Thymus (tissue), 11 donors: ENCODE measurements around the gene ALOX5. TPM values are rescaled to one million over a fixed set of nuclear protein-coding genes. Genes with fewer than 3 reads are reported as not detected.
"Not testable (repeated sequence)": the region's sequence is repeated elsewhere in the genome, so short reads cannot be mapped to it uniquely, and the experiment has no call there.

ENCODE experiments used
- DNase-seq, 9 donors: peaks; one replicate each; pipeline ENCODE4 v3.0.0-alpha.2; 2013; ENCODE audit warnings: low spot score in 9 of 9, low read depth in 6 of 9, missing footprints in 1 of 9
- H3K27ac ChIP-seq, 2 donors: one replicate each; pipeline ENCODE4 v1.5.1; 2013; ENCODE audit warnings: control low read depth in 1 of 2, low read depth in 1 of 2, low read length in 1 of 2, mild to moderate bottlenecking in 1 of 2, moderate library complexity in 1 of 2
- H3K27me3 ChIP-seq, 2 donors: one replicate each; pipeline ENCODE4 v1.5.1; 2013; ENCODE audit warnings: low read length in 1 of 2; ENCODE audit not compliant: control insufficient read depth in 2 of 2, insufficient read depth in 1 of 2
- H3K36me3 ChIP-seq, 2 donors: one replicate each; pipeline ENCODE4 v1.5.1; 2013; ENCODE audit warnings: low read length in 1 of 2, mild to moderate bottlenecking in 1 of 2, moderate library complexity in 1 of 2; ENCODE audit not compliant: control insufficient read depth in 2 of 2, insufficient read depth in 2 of 2
- H3K4me1 ChIP-seq, 2 donors: one replicate each; pipeline ENCODE4 v1.5.1; 2013; ENCODE audit warnings: low read length in 2 of 2; ENCODE audit not compliant: control insufficient read depth in 2 of 2, insufficient read depth in 2 of 2
- H3K4me3 ChIP-seq, 2 donors: one replicate each; pipeline ENCODE4 v1.5.1; 2013; ENCODE audit warnings: low read length in 2 of 2, control low read depth in 1 of 2, mild to moderate bottlenecking in 1 of 2
- H3K9me3 ChIP-seq, 2 donors: one replicate each; pipeline ENCODE4 v1.5.1; 2013; ENCODE audit warnings: low read length in 1 of 2, mild to moderate bottlenecking in 1 of 2; ENCODE audit not compliant: control insufficient read depth in 2 of 2, insufficient read depth in 1 of 2
- WGBS: extraction: QIAGEN DNeasy Blood & Tissue Kit; methylation state at CpG from one replicate; pipeline ENCODE4 v1.1.7; 2013; 5-methylcytosine and 5-hydroxymethylcytosine counted together
- polyA plus RNA-seq: library from polyadenylated mRNA; stranded (reverse); fragments of 200-250 nt; gene quantifications from one replicate; pipeline ENCODE4 v1.2.3, GENCODE V29; 2013
- total RNA-seq: library from RNA; stranded (reverse); fragments of 120-200 nt; gene quantifications from one replicate; pipeline ENCODE4 v1.2.4, GENCODE V29; 2013
- donor health status: healthy.

Gene ALOX5
- total and polyA plus RNA-seq, 2 donors: 6.7 to 18.9 TPM

DNA sequence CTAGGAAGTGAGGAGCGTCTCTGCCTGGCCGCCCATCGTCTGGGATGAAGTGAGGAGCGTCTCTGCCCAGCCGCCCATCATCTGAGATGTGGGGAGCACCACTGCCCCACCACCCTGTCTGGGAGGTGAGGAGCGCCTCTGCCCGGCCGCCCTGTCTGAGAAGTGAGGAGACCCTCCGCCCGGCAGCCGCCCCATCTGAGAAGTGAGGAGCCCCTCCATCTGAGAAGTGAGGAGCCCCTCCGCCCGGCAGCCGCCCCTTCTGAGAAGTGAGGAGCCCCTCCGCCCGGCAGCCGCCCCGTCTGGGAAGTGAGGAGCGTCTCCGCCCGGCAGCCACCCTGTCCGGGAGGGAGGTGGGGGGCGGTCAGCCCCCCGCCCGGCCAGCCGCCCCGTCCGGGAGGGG, 17.6 kb downstream of the ALOX5 start:
- not testable (repeated sequence) for DNase-seq, H3K27me3 ChIP-seq, H3K36me3 ChIP-seq, H3K27ac ChIP-seq, H3K4me3 ChIP-seq, H3K4me1 ChIP-seq, H3K9me3 ChIP-seq
- WGBS: 97% methylated on average over 28 of the region's 28 CpGs

DNA sequence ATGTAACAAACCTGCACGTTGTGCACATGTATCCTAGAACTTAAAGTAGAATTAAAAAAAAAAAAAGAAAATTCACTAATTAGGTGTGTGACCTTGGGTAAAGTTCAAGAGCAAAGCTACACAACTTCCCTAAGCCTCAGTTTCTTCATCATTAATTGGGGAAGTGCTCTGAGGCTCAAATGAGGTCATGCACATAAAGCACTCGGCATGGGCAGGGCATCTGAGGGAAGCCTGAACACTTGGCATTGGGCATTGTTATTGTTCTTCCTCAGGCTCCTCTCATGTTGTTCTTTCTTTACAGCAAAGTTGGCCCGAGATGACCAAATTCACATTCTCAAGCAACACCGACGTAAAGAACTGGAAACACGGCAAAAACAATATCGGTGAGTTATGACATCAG, 21.5 kb downstream of the ALOX5 start:
- no peaks in the 10 kb centered on the region for H3K4me1 ChIP-seq
- H3K27me3 ChIP-seq: no peaks in the 10 kb centered on the region
- H3K4me3 ChIP-seq: no peak overlapping the region
- H3K27ac ChIP-seq: no peak overlapping the region
- 98% methylated on average over 7 of the region's 7 CpGs for WGBS
- peaks cover 0 to 4% of the 10 kb centered on the region in 2 donors for H3K9me3 ChIP-seq
- no peak for DNase-seq
- H3K36me3 ChIP-seq: peaks cover 0 to 6% of the 10 kb centered on the region in 2 donors

DNA sequence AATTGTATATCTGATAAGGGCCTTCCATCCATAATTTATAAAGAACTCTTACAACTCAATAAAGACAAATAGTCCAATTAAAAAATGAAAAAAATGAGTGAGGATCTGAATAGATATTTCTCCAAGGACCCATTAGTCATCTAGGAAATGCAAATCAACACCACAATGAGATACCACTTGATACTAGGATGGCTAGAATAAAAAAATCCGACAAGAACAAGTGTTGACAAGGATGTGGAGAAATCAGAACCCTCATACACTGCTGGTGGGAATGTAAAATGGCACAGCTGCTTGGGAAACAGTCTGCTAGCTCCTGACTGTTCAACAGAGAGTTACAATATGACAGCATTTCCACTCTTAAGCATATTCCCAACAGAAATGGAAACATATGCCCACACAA, 24.6 kb downstream of the ALOX5 start:
- H3K27me3 ChIP-seq: no peaks in the 10 kb centered on the region
- peaks cover 0 to 4% of the 10 kb centered on the region in 2 donors for H3K9me3 ChIP-seq
- H3K4me1 ChIP-seq: no peaks in the 10 kb centered on the region
- no peak overlapping the region for H3K4me3 ChIP-seq
- H3K27ac ChIP-seq: no peak overlapping the region
- no peak for DNase-seq
- WGBS: 91% methylated on average over 1 of the region's 1 CpG
- peaks cover 0 to 6% of the 10 kb centered on the region in 2 donors for H3K36me3 ChIP-seq

DNA sequence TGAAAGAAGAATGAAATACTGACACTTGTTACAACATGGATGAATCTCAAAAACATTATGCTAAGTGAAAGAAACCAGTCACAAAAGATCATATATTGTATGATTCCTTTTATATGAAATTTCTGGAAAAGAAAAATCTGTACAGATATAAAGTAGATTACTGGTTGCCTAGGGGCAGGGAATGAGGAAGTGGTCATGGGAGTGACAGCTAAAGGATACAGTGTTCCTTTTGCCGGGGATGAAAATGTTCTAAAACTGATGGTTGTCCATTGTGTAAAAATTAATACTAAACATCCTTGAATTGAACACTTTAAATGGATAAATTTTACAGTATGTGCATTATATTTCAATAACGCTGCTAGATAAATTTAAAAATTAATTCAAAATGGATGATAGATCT, 25.1 kb downstream of the ALOX5 start:
- Histone ChIP-seq H3K9me3 (peaks cover 0 to 4% of the 10 kb centered on the region in 2 donors), H3K4me3 (no peak overlapping the region), H3K36me3 (peaks cover 0 to 6% of the 10 kb centered on the region in 2 donors), H3K4me1 (no peaks in the 10 kb centered on the region), H3K27me3 (no peaks in the 10 kb centered on the region), H3K27ac (no peak overlapping the region)
- no peak for DNase-seq
- WGBS: 73% methylated on average over 2 of the region's 2 CpGs

DNA sequence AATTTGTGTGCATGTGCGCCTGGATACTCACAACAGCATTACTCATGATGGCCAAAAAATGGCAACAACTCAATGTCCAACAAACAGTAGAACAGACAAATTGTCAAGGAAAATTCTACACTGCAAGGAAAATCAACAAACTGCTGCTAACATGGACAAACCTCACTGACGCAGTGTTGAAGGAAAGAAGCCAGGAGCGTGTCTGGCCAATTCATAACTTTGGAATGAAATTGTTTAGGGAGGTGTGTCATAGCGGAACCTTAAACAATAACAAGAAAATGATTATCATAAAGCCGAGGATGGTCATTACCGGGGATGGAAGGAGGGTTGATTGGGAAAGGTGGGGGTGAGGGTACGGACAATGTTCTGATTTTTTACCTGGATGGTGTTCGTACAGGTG, 29.1 kb downstream of the ALOX5 start:
- Histone ChIP-seq H3K27ac (no peak overlapping the region), H3K4me1 (no peaks in the 10 kb centered on the region), H3K36me3 (no peaks in the 10 kb centered on the region), H3K4me3 (no peak overlapping the region), H3K27me3 (no peaks in the 10 kb centered on the region), H3K9me3 (no peaks in the 10 kb centered on the region)
- 98% methylated on average over 8 of the region's 8 CpGs for WGBS
- no peak for DNase-seq

DNA sequence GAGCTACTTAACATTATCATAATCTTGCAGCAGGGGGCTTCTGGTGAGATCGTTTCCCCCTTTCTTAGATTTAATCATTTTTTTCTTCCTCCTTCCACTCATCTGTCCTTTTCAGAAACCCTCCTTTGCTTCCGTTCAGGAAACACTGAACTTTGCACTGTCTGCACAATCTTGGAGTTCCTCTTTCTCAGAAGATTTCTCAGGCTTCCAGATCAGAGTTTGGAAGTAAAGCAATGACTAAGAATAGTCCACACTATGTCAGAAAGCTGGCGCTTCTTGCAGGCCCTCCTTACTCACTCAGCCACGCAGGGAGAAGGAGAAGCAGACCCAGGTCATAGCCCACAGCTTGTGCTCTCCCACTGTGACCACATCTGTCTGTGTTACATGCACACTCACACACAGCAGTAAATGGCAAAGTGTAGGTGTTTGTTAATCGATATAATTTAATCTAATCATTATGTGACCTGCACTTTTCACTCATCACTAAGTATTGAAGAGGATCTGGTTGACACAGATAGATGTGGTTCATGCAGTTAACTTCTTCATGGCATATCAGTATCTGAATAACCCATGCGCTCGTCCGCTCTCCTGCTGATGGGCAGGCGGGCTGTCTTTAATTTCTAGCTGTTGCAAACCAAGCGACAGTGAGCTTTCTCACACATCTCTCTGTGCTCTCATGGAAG, 30.2 kb downstream of the ALOX5 start:
- Histone ChIP-seq H3K4me1 (no peaks in the 10 kb centered on the region), H3K9me3 (no peaks in the 10 kb centered on the region), H3K27me3 (no peaks in the 10 kb centered on the region), H3K27ac (no peak overlapping the region), H3K4me3 (no peak overlapping the region), H3K36me3 (no peaks in the 10 kb centered on the region)
- WGBS: 56% methylated on average over 10 of the region's 10 CpGs
- DNase-seq: no peak

DNA sequence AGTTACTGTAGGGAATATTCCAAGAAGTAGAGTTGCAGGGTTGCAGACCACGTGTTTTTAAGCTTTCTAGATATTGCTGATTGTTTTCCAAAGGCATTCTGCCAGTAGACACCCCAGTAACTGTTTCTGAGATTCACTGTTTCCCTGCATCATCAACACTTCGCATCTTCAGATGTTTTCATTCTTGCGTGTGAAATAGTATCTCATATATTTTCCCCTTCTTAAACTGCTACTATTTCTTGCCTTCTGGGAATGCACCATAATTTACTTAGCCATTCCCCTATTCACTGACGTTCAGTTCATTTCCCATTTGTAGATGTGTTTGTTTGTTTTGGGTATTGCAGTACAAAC, 30.7 kb downstream of the ALOX5 start:
- WGBS: 67% methylated on average over 4 of the region's 4 CpGs
- no peak for DNase-seq
- H3K27me3 ChIP-seq: no peaks in the 10 kb centered on the region
- no peak overlapping the region for H3K4me3 ChIP-seq
- H3K4me1 ChIP-seq: no peaks in the 10 kb centered on the region
- no peaks in the 10 kb centered on the region for H3K9me3 ChIP-seq
- H3K36me3 ChIP-seq: no peaks in the 10 kb centered on the region
- no peak overlapping the region for H3K27ac ChIP-seq

DNA sequence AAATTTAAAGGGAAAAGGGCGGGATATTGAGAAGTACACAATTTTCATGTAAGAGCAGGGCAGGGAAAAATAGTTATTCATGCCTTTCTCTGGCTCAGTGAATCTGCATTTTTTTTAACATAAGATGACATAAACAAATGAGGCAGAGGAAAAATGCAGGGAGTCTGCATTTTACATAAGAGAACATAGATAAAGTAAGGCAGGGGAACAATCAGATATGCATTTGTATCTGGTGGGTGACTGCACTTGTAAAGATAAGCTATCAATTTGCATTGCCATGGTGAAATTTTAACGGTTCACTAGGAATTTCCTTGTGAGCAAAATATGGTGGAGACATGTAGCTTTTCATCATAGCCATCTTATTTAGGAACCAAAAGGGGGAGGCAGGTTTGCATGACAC, 33.5 kb downstream of the ALOX5 start:
- no peaks in the 10 kb centered on the region for H3K27me3 ChIP-seq
- H3K27ac ChIP-seq: no peak overlapping the region
- H3K4me3 ChIP-seq: no peak overlapping the region
- 94% methylated on average over 2 of the region's 2 CpGs for WGBS
- H3K4me1 ChIP-seq: no peaks in the 10 kb centered on the region
- no peaks in the 10 kb centered on the region for H3K36me3 ChIP-seq
- no peak for DNase-seq
- H3K9me3 ChIP-seq: no peaks in the 10 kb centered on the region

DNA sequence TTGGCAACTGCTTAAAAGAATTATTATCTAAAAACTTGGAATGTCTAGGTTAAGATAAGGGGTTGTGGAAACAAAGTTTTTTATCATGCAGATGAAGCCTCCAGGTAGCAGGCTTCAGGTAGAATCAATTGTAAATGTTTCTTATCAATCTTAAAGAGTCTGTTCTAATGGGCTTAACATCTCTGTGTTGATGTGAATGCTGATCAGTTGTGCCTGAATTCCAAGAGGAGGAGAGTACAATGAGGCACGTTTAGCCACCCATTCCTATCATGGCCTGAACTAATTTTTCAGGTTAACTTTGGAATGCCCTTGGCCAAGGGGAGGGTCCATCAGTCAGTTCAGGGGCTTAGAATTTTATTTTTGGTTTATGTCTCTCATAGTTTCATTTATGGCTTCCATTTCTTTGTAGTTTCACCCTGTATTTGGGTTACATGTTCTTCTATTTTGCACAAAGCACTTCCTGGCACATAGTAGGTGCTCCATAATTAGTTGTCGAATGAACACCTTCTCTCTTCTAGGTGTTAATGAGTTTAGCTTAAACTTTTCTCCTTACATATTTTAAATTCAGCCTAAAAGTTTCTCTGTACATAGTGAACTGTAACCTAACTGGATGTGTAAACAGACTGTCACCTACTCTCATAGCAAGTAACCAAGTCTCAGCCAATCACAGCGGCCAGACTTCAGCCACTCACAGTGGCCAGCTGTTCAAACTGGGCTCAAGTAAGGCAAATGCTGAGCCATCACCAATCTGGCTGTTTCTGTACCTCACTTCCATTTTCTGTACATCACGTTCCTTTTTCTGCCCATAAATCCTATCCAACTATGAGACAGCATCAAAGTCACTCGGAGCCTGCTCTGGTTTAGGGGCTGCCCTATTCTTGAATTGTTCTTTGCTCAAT, 34.7 kb downstream of the ALOX5 start:
- Histone ChIP-seq H3K36me3 (no peaks in the 10 kb centered on the region), H3K9me3 (no peaks in the 10 kb centered on the region), H3K4me3 (no peak overlapping the region), H3K27ac (no peak overlapping the region), H3K27me3 (no peaks in the 10 kb centered on the region), H3K4me1 (no peaks in the 10 kb centered on the region)
- WGBS: 75% methylated on average over 5 of the region's 5 CpGs
- DNase-seq: no peak
